A549 (cell line): ENCODE measurements around the gene INSIG1. TPM values are rescaled to one million over a fixed set of nuclear protein-coding genes. Genes with fewer than 3 reads are reported as not detected.

Experiments
- ATAC-seq, 2 experiments: fragments of 200-7000 bp in 1 of 2; fragments of >200 bp in 1 of 2; cut with Nextera tagmentation in 1 of 2; cut with Tn5 transposase in 1 of 2; 3 replicates each; pipeline versions ENCODE4 v1.8.0 to v1.9.1; 2018 to 2020; ENCODE audit warnings: mild to moderate bottlenecking in 1 of 2, moderate library complexity in 1 of 2
- CTCF ChIA-PET: fragments of 300-600 bp; sonication (Branson Sonifier 250); formaldehyde crosslinking; extraction: SDS; loops from one replicate; lab custom pipeline; 2021; ENCODE audit warnings: antibody characterized with exemption, inconsistent platforms; lab: Yijun Ruan, JAX
- POLR2A ChIA-PET: fragments of 350-600 bp; formaldehyde crosslinking; extraction: SDS; loops from one replicate; lab custom pipeline; 2021; ENCODE audit warnings: antibody characterized with exemption, inconsistent platforms; lab: Yijun Ruan, JAX
- DNase-seq, 2 experiments: peaks; one replicate each; pipeline versions ENCODE4 v3.0.0 to v3.0.0-alpha.2; 2011 to 2016; ENCODE audit warnings: low read depth in 1 of 2, low spot score in 1 of 2
- FAIRE-seq: peaks from 2 replicates; lab custom pipeline; 2011; peaks lifted over from hg19 to GRCh38; lab: Jason Lieb, UNC
- H3K27ac ChIP-seq, 2 experiments: fragments of >200 bp; sonication (Bioruptor Twin); formaldehyde crosslinking; 3 replicates each; pipeline ENCODE4 v1.5.1; 2016 to 2017
- H3K4me1 ChIP-seq: fragments of >200 bp; sonication (Bioruptor Twin); formaldehyde crosslinking; 3 replicates; pipeline ENCODE4 v1.6.1; 2016
- H3K4me2 ChIP-seq: fragments of >200 bp; sonication (Bioruptor Twin); formaldehyde crosslinking; 3 replicates; pipeline ENCODE4 v1.6.1; 2016
- H3K4me3 ChIP-seq: fragments of >200 bp; sonication (Bioruptor Twin); formaldehyde crosslinking; 3 replicates; pipeline ENCODE4 v1.5.1; 2016
- H3K9me3 ChIP-seq: fragments of >200 bp; sonication (Bioruptor Twin); formaldehyde crosslinking; 3 replicates; pipeline ENCODE4 v1.6.1; 2016
- BCL3 ChIP-seq: fragments of >200 bp; sonication (Bioruptor Twin); formaldehyde crosslinking; IDR thresholded peaks from 3 replicates; pipeline ENCODE4 v1.6.1; 2016
- BHLHE40 ChIP-seq: IDR thresholded peaks from 2 replicates; pipeline ENCODE4 v1.6.1; 2012; ENCODE audit warnings: low read depth, low read length, inconsistent platforms
- CBX8 ChIP-seq: fragments of 200-600 bp; sonication (generic); IDR thresholded peaks from 2 replicates; pipeline ENCODE4 v1.6.1; 2016
- CHD2 ChIP-seq: fragments of 150-350 bp; IDR thresholded peaks from 2 replicates; pipeline ENCODE4 v1.6.1; 2014; ENCODE audit warnings: low read length; ENCODE audit not compliant: partially characterized antibody
- CHD4 ChIP-seq: fragments of 200-600 bp; sonication (generic); IDR thresholded peaks from 2 replicates; pipeline ENCODE4 v1.6.1; 2016; ENCODE audit warnings: antibody characterized with exemption, mild to moderate bottlenecking, borderline replicate concordance
- EHF ChIP-seq: fragments of 250-450 bp; sonication (Bioruptor Pico); IDR thresholded peaks from 2 replicates; pipeline ENCODE4 v1.5.0; 2020; ENCODE audit warnings: mild to moderate bottlenecking
- ELK1 ChIP-seq: fragments of 150-350 bp; IDR thresholded peaks from 2 replicates; pipeline ENCODE4 v1.6.1; 2014; ENCODE audit warnings: low read depth, mild to moderate bottlenecking, low read length
- EP300 ChIP-seq, 2 experiments: fragments of >200 bp; sonication (Bioruptor Twin); formaldehyde crosslinking; IDR thresholded peaks; 2 replicates in 1 of 2; 3 replicates in 1 of 2; pipeline ENCODE4 v1.6.1; 2016 to 2017
- ESRRA ChIP-seq: fragments of 150-350 bp; IDR thresholded peaks from 2 replicates; pipeline ENCODE4 v1.6.1; 2014; ENCODE audit warnings: mild to moderate bottlenecking, low read length, borderline replicate concordance
- FOSL2 ChIP-seq, 2 experiments: fragments of 450-650 bp in 1 of 2; fragments of >200 bp in 1 of 2; sonication (Bioruptor Twin) in 1 of 2; formaldehyde crosslinking; IDR thresholded peaks; 2 replicates each; pipeline versions ENCODE4 v1.5.0 to v1.6.1; 2016 to 2020; ENCODE audit warnings: mild to moderate bottlenecking in 1 of 2, moderate library complexity in 1 of 2
- GATA3 ChIP-seq: IDR thresholded peaks from 2 replicates; pipeline ENCODE4 v1.6.1; 2012; ENCODE audit warnings: borderline replicate concordance
- HDAC2 ChIP-seq: fragments of 200-600 bp; sonication (generic); IDR thresholded peaks from 2 replicates; pipeline ENCODE4 v1.6.1; 2016
- JUN ChIP-seq, 2 experiments: fragments of >200 bp; sonication (Bioruptor Twin); formaldehyde crosslinking; IDR thresholded peaks; 2 replicates in 1 of 2; 3 replicates in 1 of 2; pipeline ENCODE4 v1.6.1; 2016 to 2017
- KDM1A ChIP-seq: fragments of 200-600 bp; sonication (generic); IDR thresholded peaks from 2 replicates; pipeline ENCODE4 v1.6.1; 2016; ENCODE audit warnings: low read depth, mild to moderate bottlenecking
- KDM5A ChIP-seq: fragments of 200-600 bp; sonication (generic); IDR thresholded peaks from 2 replicates; pipeline ENCODE4 v1.6.1; 2016; ENCODE audit warnings: antibody characterized with exemption, mild to moderate bottlenecking
- NFE2L2 ChIP-seq: fragments of 150-350 bp; conservative IDR thresholded peaks from 2 replicates; pipeline ENCODE4 v1.6.1; 2014; ENCODE audit warnings: low read length
- PBX3 ChIP-seq: IDR thresholded peaks from 2 replicates; pipeline ENCODE4 v1.6.1; 2012
- RCOR1 ChIP-seq: fragments of 150-350 bp; IDR thresholded peaks from 2 replicates; pipeline ENCODE4 v1.6.1; 2014; ENCODE audit warnings: antibody characterized with exemption, low read length, low read depth
- REST ChIP-seq: fragments of 200-600 bp; sonication (generic); IDR thresholded peaks from 2 replicates; pipeline ENCODE4 v1.6.1; 2016; ENCODE audit warnings: antibody characterized with exemption, mild to moderate bottlenecking, moderate library complexity
- RFX5 ChIP-seq: fragments of 450-650 bp; IDR thresholded peaks from 2 replicates; pipeline ENCODE4 v1.7.1; 2014; ENCODE audit warnings: antibody characterized with exemption, mild to moderate bottlenecking, moderate library complexity
- SREBF2 ChIP-seq: fragments of 450-650 bp; IDR thresholded peaks from 2 replicates; pipeline ENCODE4 v1.6.1; 2014; ENCODE audit warnings: mild to moderate bottlenecking, moderate library complexity
- TP53 ChIP-seq: fragments of 250-450 bp; sonication (Bioruptor Pico); IDR thresholded peaks from 2 replicates; pipeline ENCODE4 v1.5.0; 2021; ENCODE audit warnings: mild to moderate bottlenecking, moderate library complexity
- USF2 ChIP-seq: fragments of 450-650 bp; IDR thresholded peaks from 2 replicates; pipeline ENCODE4 v1.6.1; 2014; ENCODE audit warnings: antibody characterized with exemption
- ZC3H11A ChIP-seq: fragments of 450-650 bp; IDR thresholded peaks from 2 replicates; pipeline ENCODE4 v1.6.1; 2014; ENCODE audit warnings: antibody characterized with exemption, mild to moderate bottlenecking
- WGBS: methylation state at CpG from one replicate; pipeline ENCODE4 v1.1.6; 2017; ENCODE audit errors: missing lambda C conversion rate; 5-methylcytosine and 5-hydroxymethylcytosine counted together
- polyA plus RNA-seq, 4 experiments: library from polyadenylated mRNA; depleted of rRNA in 3 of 4; stranded (reverse); fragments of >200 nt; fragmentation: RNase III in 1 of 4; extraction: RNeasy Plus Mini Kit Qiagen cat#74134 plus additional on column Dnase treatment in 1 of 4; gene quantifications; 2 replicates in 3 of 4; 3 replicates in 1 of 4; pipeline ENCODE4 v1.2.3, GENCODE V29; 2011 to 2017

The INSIG1 gene
- polyA plus RNA-seq, 2 of the 4 experiments (the other 2 are of a cell fraction): 19.7 to 33.4 TPM

GRCh38 chr7:155341463-155341983 lies 43.8 kb downstream of the INSIG1 start:
- TF ChIP-seq EP300 (IDR thresholded peaks at IDR 0.05): no peak
- TF ChIP-seq ELK1: no peak
- Histone ChIP-seq H3K9me3 (no peaks in the 10 kb centered on the region), H3K27ac (no peak overlapping the region), H3K4me1 (no peaks in the 10 kb centered on the region), H3K4me3 (no peak overlapping the region), H3K4me2 (no peak overlapping the region)
- ChIA-PET POLR2A (no interaction called here), CTCF (interaction anchor here (1.5 to 4.8 kb wide), 2 partner anchors 152 to 414 kb away, joined by 12 to 64 read pairs; no protein-coding TSS in a partner anchor)
- ATAC-seq (no peak), DNase-seq (no peak), FAIRE-seq (no peak)
- WGBS: 6% methylated on average over 5 of the region's 5 CpGs

GRCh38 chr7:155342313-155342712 lies 44.6 kb downstream of the INSIG1 start:
- H3K9me3 ChIP-seq: no peaks in the 10 kb centered on the region
- WGBS: 46% methylated on average over 7 of the region's 11 CpGs
- ATAC-seq: no peak
- no peak overlapping the region for H3K27ac ChIP-seq
- CTCF ChIA-PET: interaction anchor here (1.0 to 4.8 kb wide), 6 partner anchors 9 to 415 kb away, joined by 3 to 64 read pairs (median 6); no protein-coding TSS in a partner anchor
- DNase-seq: no peak
- no peak for TF ChIP-seq TP53
- TF ChIP-seq HDAC2: no peak
- no peak for TF ChIP-seq JUN (IDR thresholded peaks at IDR 0.05)
- no peak for TF ChIP-seq EHF (CRISPR knock-in tag)
- no peak for TF ChIP-seq PBX3
- TF ChIP-seq CHD4: no peak
- TF ChIP-seq KDM1A: no peak
- no peak for TF ChIP-seq CHD2
- TF ChIP-seq, all 56 proteins: peak for 0
- no peaks in the 10 kb centered on the region for H3K4me1 ChIP-seq
- FAIRE-seq: no peak
- H3K4me3 ChIP-seq: no peak overlapping the region
- POLR2A ChIA-PET: no interaction called here
- no peak overlapping the region for H3K4me2 ChIP-seq

- Histone ChIP-seq H3K27ac (no peak overlapping the region), H3K4me3 (no peak overlapping the region), H3K9me3 (no peaks in the 10 kb centered on the region)
- FAIRE-seq: no peak
- POLR2A ChIA-PET: interaction anchor here (0.5 kb wide), 1 partner anchor 39 kb away, joined by 4 read pairs; no protein-coding TSS in a partner anchor
- 69% methylated on average over 7 of the region's 7 CpGs for WGBS
- TF ChIP-seq GATA3 (no peak), BCL3 (no peak), EP300 (IDR thresholded peaks at IDR 0.05) (no peak), ESRRA (no peak), BHLHE40 (no peak), CHD4 (no peak), EHF (CRISPR knock-in tag) (no peak), NFE2L2 (no peak), SREBF2 (no peak), JUN (IDR thresholded peaks at IDR 0.05) (no peak), ELK1 (no peak), KDM5A (no peak), USF2 (no peak), ZC3H11A (no peak), RFX5 (no peak), RCOR1 (no peak), REST (no peak), KDM1A (no peak), CBX8 (no peak), FOSL2 (IDR thresholded peaks at IDR 0.05) (no peak), FOSL2 (CRISPR knock-in tag; IDR thresholded peaks at IDR 0.05) (no peak)
- TF ChIP-seq, all 56 proteins: peak for 0
- CTCF ChIA-PET: interaction anchor here (1.0 to 4.8 kb wide), 10 partner anchors 9 to 429 kb away, joined by 3 to 68 read pairs (median 8); no protein-coding TSS in a partner anchor
- ATAC-seq (no peak), DNase-seq (no peak)
- Histone ChIP-seq H3K4me2 (no peak overlapping the region), H3K4me1 (no peaks in the 10 kb centered on the region)
These were observed 45.5 kb downstream of the INSIG1 start for GRCh38 chr7:155343150-155343549.
